GM21723 (cell line): ENCODE measurements around the gene SMPD2.
A peak's percentile ranks its signal among the peaks of the same experiment; 100 is the strongest.

Source experiments
- ATAC-seq: cut with Tn5 transposase; IDR thresholded peaks from one replicate; pipeline ENCODE4 v1.9.1; 2021; ENCODE audit warnings: mild to moderate bottlenecking, moderate library complexity; ENCODE audit not compliant: unreplicated experiment

Gene SMPD2

GRCh38 chr6:109446541-109446940, 6.0 kb downstream of the SMPD2 start:
- no peak for ATAC-seq

GRCh38 chr6:109447087-109447486, 6.6 kb downstream of the SMPD2 start:
- no peak for ATAC-seq

- ATAC-seq: no peak
Observed at GRCh38 chr6:109447878-109448555, 7.5 kb downstream of the SMPD2 start.

- ATAC-seq: no peak
Observed at GRCh38 chr6:109448615-109449014, 8.1 kb downstream of the SMPD2 start.

- no peak for ATAC-seq
Observed at GRCh38 chr6:109449064-109449794, 8.7 kb downstream of the SMPD2 start.

- no peak for ATAC-seq
Observed at GRCh38 chr6:109449795-109450673, 9.5 kb downstream of the SMPD2 start.

- no peak for ATAC-seq
Observed at GRCh38 chr6:109450801-109451200, 10.3 kb downstream of the SMPD2 start.

- no peak for ATAC-seq
Observed at GRCh38 chr6:109451376-109451775, 10.9 kb downstream of the SMPD2 start.

GRCh38 chr6:109452181-109452580, 11.7 kb downstream of the SMPD2 start:
- no peak for ATAC-seq

GRCh38 chr6:109453156-109453555, 12.6 kb downstream of the SMPD2 start:
- no peak for ATAC-seq

GRCh38 chr6:109453594-109454495, 13.3 kb downstream of the SMPD2 start:
- no peak for ATAC-seq

- ATAC-seq: peak; percentile 48
Observed at GRCh38 chr6:109454496-109455436, 14.2 kb downstream of the SMPD2 start.

- peak; percentile 48 for ATAC-seq
Observed at GRCh38 chr6:109455437-109456110, 15.1 kb downstream of the SMPD2 start, which contains the start of gene MICAL1. Gene MICAL1 (minus strand): TSS chr6:109455772. CDS start chr6:109454196, 1,576 bp downstream.

GRCh38 chr6:109456111-109456583, 15.6 kb downstream of the SMPD2 start:
- peak; percentile 11 for ATAC-seq

GRCh38 chr6:109456710-109457561, 16.4 kb downstream of the SMPD2 start:
- no peak for ATAC-seq

GRCh38 chr6:109457562-109457996, 17.1 kb downstream of the SMPD2 start:
- no peak for ATAC-seq

- ATAC-seq: peak; percentile 18
Observed at GRCh38 chr6:109458774-109459531, 18.4 kb downstream of the SMPD2 start.
